GM23248 (cell line): ENCODE measurements around the gene RALGPS1.

Source experiments
- EZH2 ChIP-seq: fragments of 200-600 bp; sonication (generic); IDR thresholded peaks from 2 replicates; pipeline ENCODE4 v1.6.1; 2018; ENCODE audit warnings: antibody characterized with exemption, mild to moderate bottlenecking; ENCODE audit not compliant: insufficient read depth, poor library complexity, severe bottlenecking
- EZH2phosphoT487 ChIP-seq: fragments of 200-600 bp; sonication (generic); IDR thresholded peaks from 2 replicates; pipeline ENCODE4 v1.6.1; 2018; ENCODE audit warnings: antibody characterized with exemption, moderate library complexity, mild to moderate bottlenecking, low read depth; ENCODE audit not compliant: insufficient read depth

DNA sequence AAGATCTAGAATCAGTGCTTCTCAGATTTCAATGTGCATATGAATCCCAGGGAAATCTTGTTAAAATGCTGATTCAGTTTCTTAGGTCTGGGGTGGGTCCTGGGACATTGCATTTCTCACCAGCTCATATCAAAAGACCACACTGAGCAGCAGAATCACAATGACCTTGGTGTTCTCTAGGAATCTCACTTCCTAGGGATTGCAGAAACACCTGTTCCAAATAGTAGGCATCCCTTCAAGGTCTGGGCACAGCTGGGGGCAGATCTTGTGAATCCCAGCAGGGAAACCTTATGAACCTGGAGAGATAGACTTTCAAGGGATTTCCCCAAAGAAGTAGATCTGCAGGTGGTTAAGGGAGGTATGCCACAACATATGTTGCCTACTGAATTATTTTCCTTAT is 341.1 kb downstream of the RALGPS1 start:
- no peak for TF ChIP-seq EZH2
- TF ChIP-seq EZH2phosphoT487, result no peak
